Suppressor macrophage (primary cell): Measurements from ENCODE around the gene TEX101.
"Not testable (repeated sequence)": the region's sequence is repeated elsewhere in the genome, so short reads cannot be mapped to it uniquely, and the experiment has no call there.

Experiments
- DNase-seq, 4 experiments: peaks; one replicate each; pipeline ENCODE4 v3.0.0-alpha.2; 2020 to 2022

Gene TEX101

GRCh38 chr19:43422000-43422688, 7.5 kb downstream of the TEX101 start:
- DNase-seq: no peak

GRCh38 chr19:43422689-43423066, 8.0 kb downstream of the TEX101 start:
- DNase-seq: no peak

DNA sequence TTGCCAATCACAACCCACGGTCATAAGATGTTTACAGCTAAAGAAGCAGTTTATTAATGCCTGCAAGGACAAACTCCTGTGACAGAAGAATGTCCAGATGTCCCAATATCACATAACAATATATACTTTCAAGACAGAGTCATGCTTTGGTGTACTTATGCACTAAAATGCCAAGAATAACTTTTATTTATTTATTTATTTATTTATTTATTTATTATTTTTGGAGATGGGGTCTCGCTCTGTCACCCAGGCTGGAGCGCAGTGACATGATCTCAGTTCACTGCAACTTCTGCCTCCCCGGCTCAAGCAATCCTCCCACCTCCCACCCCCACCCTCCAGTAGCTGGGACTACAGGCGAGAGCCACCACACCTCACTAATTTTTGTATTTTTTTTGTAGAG, 9.1 kb downstream of the TEX101 start:
- no peak for DNase-seq

- DNase-seq: peak in 2 of 4 experiments; percentile 7 to 37
These were observed 11.1 kb downstream of the TEX101 start for GRCh38 chr19:43425567-43426392.

GRCh38 chr19:43429395-43429794, 14.7 kb downstream of the TEX101 start:
- no peak for DNase-seq

GRCh38 chr19:43430142-43430710, 15.5 kb downstream of the TEX101 start:
- DNase-seq: peak in 2 of 4 experiments; percentile 35 to 40

- DNase-seq: no peak
These were observed 16.3 kb downstream of the TEX101 start for GRCh38 chr19:43430976-43431375.

DNA sequence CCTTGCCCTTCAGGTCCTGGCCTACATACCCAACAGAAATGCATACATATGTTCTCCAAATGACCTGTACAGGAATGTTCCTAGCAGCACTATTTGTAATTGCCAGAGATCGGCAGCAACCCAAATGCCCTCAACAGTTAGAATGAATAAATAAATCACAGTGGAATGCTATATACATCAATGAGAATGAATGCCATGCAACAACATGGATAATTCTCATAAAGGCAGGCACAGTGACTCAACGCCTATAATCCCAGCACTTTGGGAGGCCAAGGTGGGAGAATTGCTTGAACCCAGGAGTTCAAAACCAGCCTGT, 18.6 kb downstream of the TEX101 start:
- DNase-seq: no peak

DNA sequence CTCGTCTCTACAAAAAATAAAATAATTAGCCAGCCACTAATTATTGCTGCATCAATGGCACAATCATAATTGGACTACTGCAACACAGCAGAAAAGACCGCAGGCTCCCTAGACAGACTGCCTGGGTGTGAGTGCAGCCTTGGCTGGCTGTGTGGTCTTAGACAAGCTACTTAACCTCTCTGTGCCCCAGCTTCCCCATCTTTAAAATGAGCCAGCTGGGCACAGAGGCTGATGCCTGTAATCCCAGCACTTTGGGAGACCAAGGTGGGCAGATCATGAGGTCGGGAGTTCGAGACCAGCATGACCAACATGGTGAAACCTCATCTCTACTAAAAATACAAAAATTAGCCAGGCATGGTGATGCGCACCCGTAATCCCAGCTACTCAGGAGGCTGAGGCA, 19.0 kb downstream of the TEX101 start:
- DNase-seq: no peak

DNA sequence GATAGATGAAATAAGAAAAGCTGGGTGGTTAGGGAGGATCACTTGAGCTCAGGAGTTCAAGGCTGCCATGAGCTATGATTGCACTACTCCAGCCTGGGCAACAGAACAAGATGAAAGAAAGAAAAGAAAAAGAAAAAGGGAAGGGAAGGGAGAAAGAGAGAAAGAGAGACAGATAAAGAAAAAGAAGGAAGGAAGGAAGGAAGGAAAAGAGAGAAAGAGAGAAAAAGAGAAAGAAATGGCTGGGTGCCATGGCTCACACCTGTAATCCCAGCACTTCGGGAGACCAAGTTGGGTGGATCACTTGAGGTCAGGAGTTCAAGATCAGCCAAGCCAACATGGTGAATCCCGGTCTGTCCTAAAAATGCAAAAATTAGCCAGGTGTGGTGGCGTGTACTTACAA, 21.1 kb downstream of the TEX101 start:
- no peak for DNase-seq

GRCh38 chr19:43437284-43437683, 22.6 kb downstream of the TEX101 start:
- DNase-seq: not testable (repeated sequence)

- no peak for DNase-seq
These were observed 23.0 kb downstream of the TEX101 start for GRCh38 chr19:43437712-43438111.

- no peak for DNase-seq
These were observed 23.8 kb downstream of the TEX101 start for GRCh38 chr19:43438291-43439031.

- peak in 3 of 4 experiments; percentile 30 to 66 (median 54) for DNase-seq
These were observed 24.5 kb downstream of the TEX101 start for GRCh38 chr19:43439032-43439708.

DNA sequence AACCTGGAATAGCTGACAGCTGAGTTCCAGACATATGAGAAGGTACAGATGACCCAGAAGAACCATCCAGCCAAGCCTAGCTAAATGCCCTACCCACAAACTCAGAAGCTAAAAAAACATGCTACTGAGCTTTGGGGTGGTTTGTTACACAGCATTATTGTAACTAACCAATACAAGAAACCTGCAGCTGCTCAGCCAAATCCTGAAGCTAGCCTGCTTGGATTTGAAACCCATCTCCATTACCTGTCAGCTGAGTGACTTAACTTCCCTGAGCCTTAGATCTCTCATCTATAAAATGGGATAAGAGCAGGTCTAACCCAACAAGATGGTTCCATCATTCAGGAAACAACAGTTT, 25.0 kb downstream of the TEX101 start:
- no peak for DNase-seq

- peak in 3 of 4 experiments; percentile 16 to 34 (median 32) for DNase-seq
These were observed 27.0 kb downstream of the TEX101 start for GRCh38 chr19:43441716-43442115.

DNA sequence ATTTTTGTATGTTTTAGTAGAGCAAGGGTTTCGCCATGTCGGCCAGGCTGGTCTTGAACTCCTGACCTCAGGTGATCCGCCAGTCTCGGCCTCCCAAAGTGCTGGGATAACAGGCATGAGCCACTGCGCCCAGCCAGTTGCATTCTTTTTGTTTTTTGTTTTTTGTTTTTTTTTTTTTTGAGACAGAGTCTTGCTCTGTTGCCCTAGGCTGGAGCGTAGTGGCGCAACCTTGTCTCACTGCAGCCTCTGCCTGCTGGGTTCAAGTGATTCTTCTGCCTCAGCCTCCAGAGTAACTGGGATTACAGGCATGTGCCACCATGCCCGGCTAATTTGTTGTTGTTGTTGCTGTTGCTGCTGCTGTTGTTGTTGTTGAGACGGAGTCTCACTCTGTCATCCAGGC, 29.4 kb downstream of the TEX101 start:
- DNase-seq: not testable (repeated sequence)

- peak; percentile 32 to 66 (median 54) for DNase-seq
These were observed 30.0 kb downstream of the TEX101 start for GRCh38 chr19:43444531-43445287.

DNA sequence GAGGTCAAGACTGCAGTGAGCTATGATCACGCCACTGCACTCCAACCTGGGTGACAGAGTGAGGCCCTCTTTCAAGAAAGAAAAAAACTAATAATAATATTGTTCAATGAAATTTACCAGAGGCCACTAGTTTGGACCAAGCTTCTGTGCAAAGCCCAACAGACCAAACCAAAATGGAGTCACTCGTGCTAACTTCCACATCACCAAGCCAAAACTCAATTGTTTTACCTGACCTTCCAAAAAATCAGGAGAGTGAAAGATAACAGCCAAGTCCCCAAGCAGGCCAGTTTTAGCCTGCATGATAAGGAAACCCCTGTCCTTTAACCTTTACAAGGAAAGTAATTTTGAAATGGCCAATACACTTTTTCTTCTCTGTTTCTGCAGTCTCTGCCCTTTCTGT, 30.7 kb downstream of the TEX101 start:
- no peak for DNase-seq

GRCh38 chr19:43446746-43447489, 32.2 kb downstream of the TEX101 start:
- peak; percentile 85 to 90 (median 86) for DNase-seq

DNA sequence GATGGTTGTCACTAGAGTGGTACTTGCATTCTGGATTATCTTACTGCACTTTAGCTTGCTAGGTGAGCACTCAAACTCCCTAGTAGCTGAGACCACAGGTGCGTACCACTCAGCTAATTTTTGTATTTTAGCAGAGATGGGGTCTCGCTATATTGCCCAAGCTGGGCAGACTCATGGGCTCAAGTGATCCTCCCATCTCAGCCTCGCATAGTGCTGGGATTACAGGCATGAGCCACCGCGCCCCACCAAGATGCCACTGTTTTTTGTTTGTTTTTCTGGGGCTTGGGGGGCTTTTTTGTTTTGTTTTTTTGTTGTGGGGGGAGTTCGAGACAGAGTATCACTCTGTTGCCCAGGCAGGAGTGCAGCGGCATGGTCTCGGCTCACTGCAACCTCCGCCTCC, 33.0 kb downstream of the TEX101 start:
- DNase-seq: no peak
